Measurements from ENCODE around the gene RTEL1. TPM values are rescaled to one million over a fixed set of nuclear protein-coding genes. Genes with fewer than 3 reads are reported as not detected.

RTEL1 gene
- polyA plus RNA-seq, 1 experiment: 11.3 TPM

DNA sequence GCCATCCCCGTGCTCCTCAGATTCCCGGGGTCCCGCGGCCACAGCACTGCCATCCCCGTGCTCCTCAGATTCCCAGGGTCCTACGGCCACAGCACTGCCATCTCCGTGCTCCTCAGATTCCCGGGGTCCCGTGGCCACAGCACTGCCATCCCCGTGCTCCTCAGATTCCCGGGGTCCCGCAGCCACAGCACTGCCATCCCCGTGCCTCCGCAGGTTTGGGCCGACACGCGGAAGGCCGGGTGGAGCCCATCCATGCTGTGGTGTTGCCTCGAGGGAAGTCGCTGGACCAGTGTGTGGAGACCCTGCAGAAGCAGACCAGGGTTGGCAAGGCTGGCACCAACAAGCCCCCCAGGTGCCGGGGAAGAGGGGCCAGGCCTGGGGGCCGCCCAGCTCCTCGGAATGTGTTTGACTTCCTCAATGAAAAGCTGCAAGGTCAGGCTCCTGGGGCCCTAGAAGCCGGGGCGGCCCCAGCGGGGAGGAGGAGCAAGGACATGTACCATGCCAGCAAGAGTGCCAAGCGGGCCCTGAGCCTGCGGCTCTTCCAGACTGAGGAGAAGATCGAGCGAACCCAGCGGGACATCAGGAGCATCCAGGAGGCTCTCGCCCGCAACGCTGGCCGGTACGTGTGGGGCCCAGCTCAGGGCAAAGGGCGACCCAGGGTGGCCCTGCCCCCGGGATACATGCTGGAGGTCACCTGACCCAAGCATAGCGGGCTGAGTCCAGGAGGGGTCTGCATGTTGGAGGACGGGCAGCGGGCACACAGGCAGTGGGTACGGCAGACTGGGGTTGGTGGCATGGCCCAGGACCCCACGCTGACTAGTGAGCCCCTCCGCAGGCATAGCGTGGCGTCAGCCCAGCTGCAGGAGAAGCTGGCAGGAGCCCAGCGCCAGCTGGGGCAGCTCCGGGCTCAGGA lies 77.1 kb downstream of the RTEL1 start:
- H3K27me3 ChIP-seq (ENCODE audit: control insufficient read depth, insufficient read depth, low read length): no peaks in the 10 kb centered on the region

GRCh38 chr20:63735859-63736718 lies 78.0 kb downstream of the RTEL1 start, which contains the start of gene LIME1:
Gene LIME1, plus strand, starts transcription at chr20:63736664. Its CDS starts 886 bp downstream, at chr20:63737550.
- ChIA-PET POLR2A (interaction anchor here (0.8 to 0.9 kb wide), 2 partner anchors 28 to 129 kb away, joined by 3 to 4 read pairs; partner anchors contain the start of genes ARFRP1, TPD52L2 and ZGPAT), CTCF (interaction anchor here (1.5 kb wide), 1 partner anchor 198 kb away, joined by 5 read pairs; no protein-coding TSS in a partner anchor)
- Histone ChIP-seq H3K27me3 (ENCODE audit: control insufficient read depth, insufficient read depth, low read length) (no peaks in the 10 kb centered on the region), H3K9me3 (ENCODE audit: control insufficient read depth, insufficient read depth, low read length) (no peaks in the 10 kb centered on the region; the same call in 1 of the 2 replicates), H3K27ac (ENCODE audit: low read depth, low read length) (no peak within 1 kb of the TSS), H3K4me3 (ENCODE audit: low read depth, low read length) (no peak within 1 kb of the TSS)
- DNase-seq (ENCODE audit: low read depth, low spot score): no peak
- TF ChIP-seq CTCF (IDR thresholded peaks at IDR 0.05; ENCODE audit: low read depth, low read length): no peak

More for the DNA sequence above, 77.1 kb downstream of the RTEL1 start:
- TF ChIP-seq CTCF (IDR thresholded peaks at IDR 0.05; ENCODE audit: low read depth, low read length): no peak
- no peaks in the 10 kb centered on the region; the same call in 1 of the 2 replicates for H3K9me3 ChIP-seq (ENCODE audit: control insufficient read depth, insufficient read depth, low read length)
- ChIA-PET POLR2A (no interaction called here), CTCF (no interaction called here)
- no peak overlapping the region for H3K4me3 ChIP-seq (ENCODE audit: low read depth, low read length)
- H3K27ac ChIP-seq (ENCODE audit: low read depth, low read length): no peak overlapping the region
- DNase-seq (ENCODE audit: low read depth, low spot score): no peak

GRCh38 chr20:63736893-63737694 lies 79.0 kb downstream of the RTEL1 start:
- CTCF ChIA-PET: interaction anchor here (0.5 to 1.5 kb wide), 2 partner anchors 43 to 199 kb away, joined by 5 read pairs; no protein-coding TSS in a partner anchor
- no peak for TF ChIP-seq CTCF (IDR thresholded peaks at IDR 0.05; ENCODE audit: low read depth, low read length)
- Histone ChIP-seq H3K4me3 (ENCODE audit: low read depth, low read length) (no peak overlapping the region), H3K27me3 (ENCODE audit: control insufficient read depth, insufficient read depth, low read length) (no peaks in the 10 kb centered on the region), H3K27ac (ENCODE audit: low read depth, low read length) (no peak overlapping the region), H3K9me3 (ENCODE audit: control insufficient read depth, insufficient read depth, low read length) (no peaks in the 10 kb centered on the region; the same call in 1 of the 2 replicates)
- POLR2A ChIA-PET: interaction anchor here (0.8 to 0.9 kb wide), 2 partner anchors 29 to 128 kb away, joined by 3 to 4 read pairs; partner anchors contain the start of genes ARFRP1, TPD52L2 and ZGPAT
- no peak for DNase-seq (ENCODE audit: low read depth, low spot score)

- CTCF ChIA-PET: no interaction called here
- TF ChIP-seq CTCF (IDR thresholded peaks at IDR 0.05; ENCODE audit: low read depth, low read length): no peak
- POLR2A ChIA-PET: no interaction called here
- Histone ChIP-seq H3K27ac (ENCODE audit: low read depth, low read length) (no peak overlapping the region), H3K27me3 (ENCODE audit: control insufficient read depth, insufficient read depth, low read length) (no peaks in the 10 kb centered on the region), H3K4me3 (ENCODE audit: low read depth, low read length) (no peak overlapping the region), H3K9me3 (ENCODE audit: control insufficient read depth, insufficient read depth, low read length) (no peaks in the 10 kb centered on the region)
- no peak for DNase-seq (ENCODE audit: low read depth, low spot score)
Observed at GRCh38 chr20:63737695-63737944, 79.5 kb downstream of the RTEL1 start.

Data from AG04450 (cell line).